ENCODE data around the gene ADK. TPM values are rescaled to one million over a fixed set of nuclear protein-coding genes. Genes with fewer than 3 reads are reported as not detected.
"Not testable (repeated sequence)": the region's sequence is repeated elsewhere in the genome, so short reads cannot be mapped to it uniquely, and the experiment has no call there.

The ADK gene
- total RNA-seq, 1 donor from 2014 or later = 40.8 TPM

DNA sequence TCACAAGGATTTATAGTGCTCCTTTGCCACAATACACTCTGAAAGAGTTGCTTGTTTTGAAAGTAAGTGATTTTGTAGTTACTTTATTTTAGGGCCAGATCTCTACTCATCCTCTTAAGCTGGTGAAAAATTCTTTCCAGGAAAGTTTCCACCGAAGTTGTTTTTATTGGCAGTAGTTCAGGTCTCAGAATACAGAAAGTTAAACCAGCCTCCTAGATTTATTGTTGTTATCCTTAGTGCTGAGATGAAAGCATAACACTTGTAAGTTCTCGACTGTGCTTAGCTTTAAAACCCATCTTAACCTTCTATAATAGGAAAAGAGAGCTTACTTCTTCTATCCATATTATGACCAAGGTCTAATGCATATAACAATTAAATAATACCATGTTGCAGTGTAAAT is 5.9 kb upstream of the ADK start:
- DNase-seq (ENCODE audit: low spot score) = no peak

DNA sequence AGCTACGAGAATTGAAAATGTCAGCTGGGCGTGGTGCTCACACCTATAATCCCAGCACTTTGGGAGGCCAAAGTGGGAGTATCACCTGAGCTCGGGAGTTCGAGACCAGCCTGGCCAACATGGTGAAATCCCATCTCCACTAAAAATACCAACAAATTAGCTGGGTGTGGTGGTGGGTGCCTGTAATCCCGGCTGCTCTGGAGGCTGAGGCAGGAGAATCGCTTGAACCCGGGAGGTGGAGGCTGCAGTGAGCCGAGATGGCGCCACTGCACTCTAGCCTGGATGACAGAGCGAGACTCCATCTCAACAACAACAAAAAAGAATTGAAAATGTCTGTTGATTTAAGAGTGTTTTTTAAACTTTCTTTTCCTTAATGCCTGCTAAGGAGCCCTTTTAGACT is 4.0 kb upstream of the ADK start:
- DNase-seq (ENCODE audit: low spot score) = not testable (repeated sequence)

DNA sequence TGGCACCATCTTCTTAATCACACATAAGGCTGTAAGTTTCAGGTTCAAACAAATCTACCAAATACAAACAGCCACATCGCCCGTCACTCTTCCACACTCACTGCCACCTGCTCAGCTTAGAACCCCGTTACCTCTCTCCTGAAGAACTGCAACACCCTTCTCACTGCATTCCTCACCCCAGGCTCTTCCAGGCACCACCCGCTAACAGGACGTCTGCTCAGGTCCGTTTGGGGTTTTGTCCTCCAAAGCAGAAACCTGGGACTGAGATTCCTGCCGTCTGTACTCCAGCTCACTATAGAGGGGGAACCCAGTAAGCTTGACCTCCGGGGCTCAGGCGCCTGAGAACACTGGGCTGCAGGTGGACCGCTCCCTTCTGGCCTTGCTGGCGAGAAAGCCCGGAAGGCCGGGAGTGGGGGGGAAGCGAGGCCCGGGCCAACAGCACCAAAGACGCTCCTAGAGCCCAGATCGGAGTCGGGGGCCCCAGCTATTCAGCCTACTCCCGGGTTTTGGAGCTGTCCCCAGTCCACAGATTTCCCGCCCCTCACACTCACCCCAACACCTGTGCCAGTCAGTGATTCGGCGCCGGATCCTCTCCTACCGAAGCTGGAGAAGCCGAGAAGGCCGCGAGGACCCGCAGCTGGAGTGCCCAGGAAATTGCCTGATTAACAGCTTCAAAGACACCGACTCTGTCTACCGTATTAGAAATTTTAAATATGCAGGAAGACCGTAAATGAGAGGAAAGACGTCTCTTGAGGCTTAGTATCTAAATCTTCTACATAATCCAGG is 624 bp upstream of the ADK start, which contains the start of gene AP3M1:
AP3M1 (minus strand) TSS at position 625 of the 786 bp plus-strand sequence. CDS start 12,449 bp downstream, outside the sequence.
- DNase-seq (ENCODE audit: low spot score) = peak; percentile 83

DNA sequence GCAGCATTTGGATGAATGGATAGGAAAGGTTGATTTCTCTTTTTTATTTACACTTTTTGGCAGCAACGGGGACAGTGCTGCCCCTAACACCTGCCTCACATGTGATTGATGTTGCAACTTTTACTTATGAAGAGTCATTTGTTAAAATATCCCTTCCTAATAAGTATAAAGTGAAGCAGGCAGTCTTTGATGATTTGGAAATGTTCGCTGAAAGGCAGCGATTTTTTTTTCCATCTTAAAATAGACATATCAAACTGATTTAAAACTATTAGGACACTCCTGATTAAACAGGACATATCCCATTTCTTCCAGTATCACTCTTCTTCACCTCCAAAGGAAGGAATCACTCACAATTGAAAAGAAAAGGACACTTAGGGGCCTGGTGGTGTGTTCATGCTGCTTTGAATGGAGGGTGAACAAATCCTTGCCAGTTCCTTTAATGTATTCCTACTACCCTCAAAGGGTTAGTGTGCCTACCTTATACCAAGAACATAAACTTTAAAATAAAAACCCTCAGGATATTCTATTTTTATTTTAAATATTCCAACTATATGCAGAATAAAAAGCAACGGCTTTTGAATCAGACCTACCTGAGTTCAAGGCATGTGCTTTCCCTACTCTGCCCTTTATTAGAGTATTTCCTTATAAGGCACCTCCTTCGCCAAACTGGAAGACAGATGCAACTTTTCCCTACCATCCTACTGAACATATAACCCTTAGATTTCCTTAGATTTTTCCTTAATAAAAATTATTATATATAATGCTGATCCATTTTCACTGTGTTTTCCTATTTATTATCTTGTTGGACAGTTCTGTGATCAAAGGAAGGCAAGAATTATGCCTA is 1.1 kb downstream of the ADK start:
- no peak for DNase-seq (ENCODE audit: low spot score)

DNA sequence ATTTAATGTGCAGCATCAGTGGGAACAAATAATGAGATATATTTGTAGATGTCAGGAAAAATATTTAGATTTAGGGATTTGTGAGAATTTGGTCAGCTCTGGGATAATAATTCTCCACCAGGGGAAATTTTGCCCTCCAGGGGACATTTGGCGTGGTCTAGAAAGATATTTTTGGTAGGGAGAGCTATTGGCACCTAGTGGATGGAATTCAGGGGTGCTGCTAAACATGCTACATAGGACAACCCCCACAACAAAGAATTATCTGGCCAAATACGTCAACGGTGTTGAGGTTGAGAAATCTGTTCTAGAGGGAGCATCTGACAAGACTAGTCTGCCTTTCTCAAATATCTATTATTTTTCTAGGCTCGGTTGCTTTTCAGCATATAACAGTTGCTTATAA is 2.1 kb downstream of the ADK start:
- DNase-seq (ENCODE audit: low spot score) = no peak

DNA sequence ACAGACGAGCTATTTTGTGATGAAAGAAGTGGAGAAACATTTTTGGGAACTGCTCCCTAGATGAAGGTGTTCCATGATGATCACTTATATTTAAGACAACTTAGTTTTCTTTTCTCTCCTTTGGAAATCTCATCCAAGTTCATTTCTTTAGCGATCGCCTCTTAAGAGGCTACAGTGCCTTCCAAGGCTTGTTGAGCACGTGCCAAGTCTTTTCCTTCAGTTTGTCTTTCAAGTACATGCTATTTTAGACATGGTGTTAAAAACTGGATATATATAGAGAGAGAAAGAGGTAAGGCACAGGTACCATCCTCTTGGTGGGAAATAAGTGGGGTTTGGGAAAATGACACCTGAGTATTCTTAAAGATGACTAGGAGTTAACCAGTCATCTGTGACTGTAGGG is 2.7 kb downstream of the ADK start:
- no peak for DNase-seq (ENCODE audit: low spot score)

DNA sequence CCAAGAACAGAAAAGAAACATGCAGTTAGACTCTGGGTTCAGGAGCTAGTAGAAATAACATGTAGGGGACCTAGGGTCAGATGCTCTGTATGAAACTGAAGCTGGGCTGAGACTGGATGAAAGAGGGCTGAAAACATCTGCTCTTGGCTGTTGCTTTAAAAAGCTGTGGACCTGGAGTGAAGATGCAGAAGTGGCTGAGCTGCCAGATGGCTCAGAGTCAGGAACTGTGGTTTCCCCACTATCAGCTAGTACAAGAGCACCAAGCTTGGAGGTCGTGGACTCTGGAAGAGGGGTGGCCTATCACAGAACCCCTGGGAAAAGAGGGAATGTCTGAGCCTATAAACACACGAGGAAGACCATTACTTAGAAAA is 5.9 kb downstream of the ADK start:
- no peak for DNase-seq (ENCODE audit: low spot score)

DNA sequence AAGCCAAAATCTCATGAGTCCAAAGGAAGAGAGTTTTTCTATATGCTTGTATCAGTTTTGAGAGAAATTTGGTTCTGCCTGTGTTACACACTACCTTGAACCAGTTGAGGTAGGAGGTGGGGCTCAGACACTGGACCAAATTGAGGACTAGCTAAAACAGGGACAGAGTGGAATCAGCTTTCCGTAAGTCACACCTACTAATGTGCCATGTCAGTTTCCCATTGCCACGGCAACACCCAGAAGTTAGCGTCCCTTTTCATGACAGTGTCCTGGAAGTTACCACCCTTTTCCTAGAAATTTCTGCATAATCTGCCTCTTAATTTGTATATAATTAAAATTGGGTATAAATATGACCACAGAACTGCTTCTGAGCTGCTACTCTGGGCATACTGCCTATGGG is 9.0 kb downstream of the ADK start:
- no peak for DNase-seq (ENCODE audit: low spot score)

DNA sequence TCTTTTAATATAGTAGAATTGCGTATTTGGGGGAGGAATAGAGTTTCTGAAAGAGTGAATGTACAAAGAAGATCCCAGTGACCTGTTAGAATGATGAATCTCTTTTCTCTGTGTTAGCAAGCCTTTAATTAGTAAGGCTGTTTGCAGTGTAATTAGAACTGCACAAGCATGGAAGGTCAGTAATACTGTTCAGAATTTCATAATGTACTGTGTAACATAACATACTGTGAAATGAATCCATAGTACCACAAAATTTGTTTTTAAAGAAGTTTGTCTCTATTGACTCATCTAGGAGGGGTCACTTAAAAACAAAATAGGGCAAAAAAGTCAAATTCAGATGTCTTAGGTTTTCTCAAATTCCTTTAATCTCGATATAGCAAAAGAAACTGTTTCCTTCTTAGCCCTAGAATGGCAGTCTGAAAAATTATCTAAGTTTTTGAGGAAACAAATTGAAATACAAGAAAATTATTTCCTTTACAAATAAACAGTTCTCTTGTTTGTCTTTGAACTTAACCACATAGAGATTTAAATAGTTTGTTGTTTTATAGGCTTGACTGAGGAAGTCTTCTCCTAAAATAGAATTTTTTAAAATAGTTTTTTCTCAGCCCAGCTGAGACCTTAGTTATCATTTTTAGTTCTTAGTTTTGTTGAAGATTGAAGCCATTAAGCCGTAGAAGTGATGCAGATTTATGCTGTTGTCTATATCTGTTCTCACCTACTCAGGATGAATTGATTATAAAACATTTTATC is 12.5 kb downstream of the ADK start:
- no peak for DNase-seq (ENCODE audit: low spot score)

DNA sequence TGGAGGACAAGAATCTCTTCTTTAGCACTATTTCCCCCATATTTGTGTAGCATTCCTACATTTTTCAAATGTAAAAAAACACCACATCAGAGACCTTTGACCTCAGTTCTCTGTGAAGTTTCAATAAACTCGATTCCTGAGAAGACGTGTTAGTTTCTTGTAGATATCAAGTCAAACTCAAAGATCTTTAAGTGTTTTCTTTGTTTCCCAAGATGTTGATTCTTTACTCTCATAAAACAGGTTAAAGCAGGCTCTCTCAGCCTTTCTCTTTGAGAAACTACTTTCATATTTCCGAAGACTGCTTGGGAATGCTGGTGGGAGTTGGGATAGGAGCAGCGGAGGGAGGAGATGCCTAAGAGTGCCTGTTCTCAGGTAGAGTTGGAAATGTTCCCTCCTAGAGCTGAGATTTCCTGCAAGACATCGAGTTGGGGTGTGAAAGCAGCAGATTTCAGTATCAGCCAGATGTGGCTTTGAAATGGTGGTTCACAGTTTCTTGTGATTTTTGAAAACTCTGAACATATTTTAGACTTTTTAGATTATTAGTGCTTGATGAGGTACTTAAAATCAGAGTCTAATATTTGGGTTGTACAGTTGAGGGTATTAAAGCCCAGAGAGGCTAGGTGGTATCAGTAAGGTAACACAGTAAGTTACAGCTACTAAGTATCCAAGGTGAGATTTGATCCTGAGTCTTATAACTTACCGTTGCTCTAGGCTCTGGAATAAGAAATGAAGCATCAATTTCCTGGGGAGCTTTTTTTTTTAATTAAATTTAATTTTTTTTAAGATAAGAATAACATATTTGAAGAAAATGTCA is 13.9 kb downstream of the ADK start:
- DNase-seq (ENCODE audit: low spot score) = no peak

DNA sequence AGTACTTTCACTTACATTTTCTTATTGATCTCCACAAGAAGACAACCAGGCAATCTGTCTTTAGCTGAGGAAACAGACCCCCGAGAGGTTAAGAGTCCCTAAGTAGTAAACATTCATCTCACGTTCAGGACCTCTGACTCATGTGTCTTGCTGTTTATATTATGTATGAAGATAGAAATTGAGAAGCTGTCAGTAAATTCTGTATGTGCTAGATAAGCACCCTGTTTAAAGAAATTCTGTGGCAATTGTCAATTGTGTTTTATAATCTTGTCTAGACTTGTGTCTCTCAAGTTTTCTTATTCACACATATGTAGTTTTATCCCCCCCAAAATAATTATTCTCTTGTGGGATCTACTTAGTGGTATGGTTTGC is 14.5 kb downstream of the ADK start:
- no peak for DNase-seq (ENCODE audit: low spot score)

DNA sequence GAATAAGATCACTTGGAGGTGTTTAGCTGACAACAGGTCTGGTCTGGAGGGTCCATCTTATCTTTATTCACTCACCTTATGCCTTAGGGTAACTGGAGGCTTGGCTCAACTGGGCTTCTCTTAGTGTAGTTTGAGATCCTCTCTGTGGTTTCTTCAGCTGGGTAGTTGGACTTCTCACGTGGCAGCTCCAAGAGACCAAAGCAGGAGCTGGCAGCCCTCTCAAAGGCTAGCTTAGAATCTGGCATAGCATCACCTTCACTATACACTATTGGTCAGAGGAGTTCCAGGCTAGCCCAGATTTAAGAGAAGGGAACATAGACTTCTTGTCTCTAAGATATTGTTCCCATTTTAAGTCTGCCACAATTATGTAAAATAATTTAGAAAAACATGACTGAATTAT is 16.4 kb downstream of the ADK start:
- no peak for DNase-seq (ENCODE audit: low spot score)

DNA sequence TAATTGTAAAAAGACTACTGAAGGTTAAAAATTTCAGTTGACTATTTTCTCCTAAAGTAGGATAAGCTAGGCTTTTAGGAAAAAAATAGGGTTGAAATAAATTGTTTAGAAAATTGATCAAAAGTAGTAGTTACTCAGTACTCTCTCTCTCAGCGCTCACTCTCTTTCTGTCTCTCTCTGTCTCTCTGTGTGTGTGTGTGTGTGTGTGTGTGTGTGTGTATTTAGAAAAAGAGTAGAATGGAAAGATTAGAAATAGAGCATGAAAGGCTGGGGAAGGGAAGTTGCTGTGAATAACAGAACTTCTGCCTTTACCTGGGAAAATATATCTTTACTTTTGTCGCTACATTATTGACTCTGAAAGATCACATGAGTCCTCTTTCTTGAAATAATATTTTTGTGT is 20.6 kb downstream of the ADK start:
- no peak for DNase-seq (ENCODE audit: low spot score)

DNA sequence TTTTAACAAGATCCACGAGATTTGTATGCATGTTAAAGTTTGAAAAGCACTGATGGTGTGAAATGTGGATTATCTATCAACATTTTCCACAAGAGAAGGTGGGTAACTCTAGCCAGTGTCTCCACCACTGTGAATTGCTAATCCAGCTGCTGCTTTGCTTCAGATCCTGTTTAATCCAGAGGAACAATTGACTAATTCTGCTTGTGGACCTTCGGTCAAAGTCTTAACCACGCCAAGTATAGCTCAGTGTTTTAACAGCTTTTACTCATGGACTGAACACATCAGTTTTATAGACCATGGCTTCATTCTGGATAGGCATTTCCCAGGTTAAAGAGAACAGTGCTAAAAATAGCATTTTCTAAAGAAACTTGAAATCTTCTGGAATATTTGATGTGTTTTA is 23.5 kb downstream of the ADK start:
- no peak for DNase-seq (ENCODE audit: low spot score)

DNA sequence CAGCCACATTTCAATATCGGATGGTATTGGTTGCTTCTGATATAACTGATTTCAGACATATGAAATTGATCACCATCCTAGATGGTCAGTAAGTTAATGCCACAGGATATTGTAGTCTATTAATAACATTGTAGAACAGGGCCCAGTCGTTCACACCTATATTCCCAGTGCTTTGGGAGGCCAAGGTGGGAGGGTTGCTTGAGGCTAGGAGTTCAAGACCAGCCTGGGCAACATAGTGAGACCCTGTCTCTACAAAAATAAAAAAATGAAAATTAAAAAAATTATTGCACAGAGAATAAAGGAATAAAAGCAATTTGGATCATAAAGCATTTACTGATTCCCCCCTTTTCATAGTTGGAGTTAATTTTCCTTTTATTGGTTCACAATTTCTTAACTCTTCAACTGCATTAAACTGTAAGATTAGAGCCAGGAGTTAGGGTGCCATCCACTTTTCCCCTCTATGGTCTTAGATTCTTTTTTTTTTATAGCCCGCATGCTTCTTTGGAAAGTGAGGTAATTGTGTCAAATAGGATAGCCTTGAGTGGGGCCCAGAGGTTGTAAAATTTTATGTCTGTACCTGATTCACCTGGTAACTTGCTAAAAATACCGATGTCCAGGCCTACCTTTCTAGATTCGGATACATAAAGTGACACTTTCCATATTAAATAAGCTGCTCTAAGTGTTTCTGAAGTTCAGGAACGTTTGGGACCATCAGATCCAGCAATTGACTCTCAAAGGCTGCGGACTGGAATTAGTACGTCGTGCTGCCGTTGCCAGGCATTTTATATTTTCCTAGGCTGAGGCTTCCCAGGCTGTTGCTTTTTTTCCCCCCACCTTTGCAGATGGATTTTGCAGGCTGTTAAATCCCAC is 24.7 kb downstream of the ADK start:
- no peak for DNase-seq (ENCODE audit: low spot score)

DNA sequence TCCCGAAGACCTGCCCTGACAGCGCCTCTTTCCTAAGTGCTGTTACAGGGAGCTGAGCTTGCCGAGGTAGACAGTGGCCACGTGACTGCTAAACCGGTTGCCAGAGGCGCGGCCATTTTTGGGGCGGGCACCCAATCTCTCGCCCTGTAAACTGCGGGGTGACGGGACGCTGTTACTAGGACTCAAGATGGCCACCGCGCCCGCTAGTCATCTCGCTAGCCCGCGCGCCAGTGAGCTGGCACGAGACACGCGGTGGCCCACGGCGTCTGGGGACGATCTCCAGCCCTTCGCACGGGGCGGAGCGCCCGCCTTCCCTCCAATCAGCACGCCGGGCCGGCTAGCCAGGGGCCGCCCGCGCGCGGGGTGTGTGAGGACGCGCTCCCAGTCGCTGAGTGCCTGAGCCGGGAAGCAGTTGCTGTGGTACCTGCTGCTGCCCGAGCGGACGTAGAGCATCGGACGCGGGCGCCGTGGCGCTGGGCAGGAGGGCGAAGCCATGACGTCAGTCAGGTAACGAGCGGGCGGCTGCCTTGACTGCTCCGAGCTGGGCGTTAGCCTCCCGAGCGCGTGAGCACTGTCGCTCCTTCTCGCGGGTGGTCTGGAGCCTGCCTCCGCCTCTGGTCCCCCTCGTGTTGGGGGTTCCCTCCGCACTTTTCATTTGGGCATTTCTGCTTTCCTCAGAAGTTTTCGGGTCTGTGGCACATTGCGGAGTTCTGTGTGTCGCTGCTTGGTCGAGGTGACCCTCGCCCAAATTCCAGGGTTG is 25.5 kb downstream of the ADK start:
- DNase-seq (ENCODE audit: low spot score) = peak; percentile 94

DNA sequence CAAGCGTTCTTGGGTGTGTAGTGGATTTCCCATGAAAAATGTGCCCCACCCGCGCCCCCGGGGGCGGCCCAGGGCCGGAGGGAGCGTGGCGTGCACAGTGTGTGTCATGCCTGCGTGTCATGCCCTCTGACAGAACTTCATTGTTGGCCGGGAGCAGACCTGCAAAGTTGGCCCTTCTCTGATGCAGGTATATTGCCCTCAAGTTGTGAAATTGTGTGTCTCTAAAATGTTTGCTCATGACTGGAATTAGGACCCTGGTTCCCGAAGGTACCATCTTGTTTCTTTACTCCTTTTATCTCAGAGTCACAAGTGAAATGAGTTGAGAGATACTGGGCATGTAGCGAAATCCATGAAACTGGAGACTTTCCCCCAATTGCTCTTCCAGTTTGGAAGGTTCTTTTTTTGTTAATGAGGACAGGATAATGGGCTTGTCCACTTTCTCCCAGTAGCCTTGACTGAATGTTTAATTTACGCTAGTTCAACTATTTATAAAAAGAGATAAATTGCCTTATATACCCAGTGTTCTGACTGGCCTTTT is 26.2 kb downstream of the ADK start:
- peak; percentile 59 for DNase-seq (ENCODE audit: low spot score)

DNA sequence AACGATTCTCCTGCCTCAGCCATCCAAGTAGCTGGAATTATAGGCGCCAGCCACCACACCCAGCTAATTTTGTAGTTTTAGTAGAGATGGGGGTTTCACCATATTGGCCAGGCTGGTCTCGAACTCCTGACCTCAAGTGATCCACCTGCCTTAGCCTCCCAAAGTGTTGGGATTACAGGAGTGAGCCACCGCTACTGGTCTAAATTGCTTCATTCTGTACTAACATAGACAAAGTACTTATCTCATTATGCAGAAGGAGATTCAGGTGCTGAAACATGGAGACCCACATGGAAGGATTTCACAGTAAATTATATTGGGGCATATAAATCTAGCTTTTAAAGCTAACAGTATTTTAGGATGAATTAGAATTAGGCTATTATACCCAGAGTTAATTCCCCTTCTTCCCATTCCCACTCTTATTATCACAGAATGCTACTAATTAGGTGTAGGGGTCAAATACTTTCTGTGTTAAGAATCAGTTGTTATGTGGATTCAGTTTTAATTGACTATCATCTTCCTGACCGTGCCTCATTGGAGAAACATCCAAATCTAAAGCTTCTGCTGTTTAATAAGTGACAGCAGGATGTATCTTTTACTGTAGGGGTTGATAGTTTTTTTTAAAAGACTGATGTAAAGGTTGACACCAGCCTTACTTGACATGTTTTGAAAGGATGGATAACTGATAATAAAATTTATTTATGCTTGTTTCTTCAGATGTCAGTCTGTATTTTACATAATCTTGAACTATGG is 27.2 kb downstream of the ADK start:
- no peak for DNase-seq (ENCODE audit: low spot score)

All from ureter (tissue), 1 donor.